Left ventricle myocardium superior (tissue), 1 donor: ENCODE results near the gene SERPINB5. TPM values are rescaled to one million over a fixed set of nuclear protein-coding genes. Genes with fewer than 3 reads are reported as not detected.

Experiments
- total RNA-seq: library from RNA; stranded (reverse); fragmentation: NEBNext Ultra II Directional; extraction: Animal tissue kit (Norgen Biotek cat#: 25700); gene quantifications from one replicate; pipeline ENCODE4 v1.2.1, GENCODE V29; 2021
- donor health status: DM: no; HTN: yes; CAD: no; lungs with severe emphysema.

Gene SERPINB5
- total RNA-seq, 1 donor from 2014 or later, result not detected

Other genes with a start within 250 kb of the SERPINB5 start
- gene BCL2, start 157.2 kb upstream of the SERPINB5 start, total RNA-seq, result 7.7 TPM
- gene KDSR, start 109.8 kb upstream of the SERPINB5 start, total RNA-seq, result 32.9 TPM
- 20.6 TPM for gene VPS4B, start 54.5 kb upstream of the SERPINB5 start, total RNA-seq
- not detected for gene SERPINB12, start 65.4 kb downstream of the SERPINB5 start, total RNA-seq
- gene SERPINB13, start 110.4 kb downstream of the SERPINB5 start, total RNA-seq, result not detected
- not detected for gene SERPINB4, start 167.3 kb downstream of the SERPINB5 start, total RNA-seq
- not detected for gene SERPINB3, start 184.9 kb downstream of the SERPINB5 start, total RNA-seq
- gene SERPINB11, start 226.0 kb downstream of the SERPINB5 start, total RNA-seq, result not detected